ENCODE measurements around the gene DOCK2. TPM values are rescaled to one million over a fixed set of nuclear protein-coding genes. Genes with fewer than 3 reads are reported as not detected.

Gene DOCK2
- total and polyA plus RNA-seq, 2 donors (not counting 1 experiment from before 2014, with no cell fraction given) = 112 to 330 TPM

DNA sequence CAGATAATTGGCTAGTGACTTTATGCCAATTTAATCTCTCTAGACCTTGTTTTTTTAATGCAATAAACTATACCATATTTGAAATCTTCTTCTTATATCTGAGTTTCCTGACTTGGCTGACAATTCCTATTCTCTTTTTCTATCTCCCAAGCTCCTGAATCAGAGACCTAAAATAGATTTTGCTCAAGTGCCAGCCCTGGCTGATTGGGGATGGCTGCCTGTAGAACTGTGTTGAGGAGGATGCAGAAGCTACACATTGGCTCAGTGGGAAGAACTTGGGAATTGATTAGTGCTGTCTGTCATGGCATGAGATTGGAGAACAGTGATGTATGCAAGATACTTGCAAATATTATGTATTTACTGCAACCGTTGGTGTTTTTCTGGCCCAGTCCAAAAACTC, 210.4 kb downstream of the DOCK2 start:
- Mint-ChIP-seq H3K27me3 (no peaks in the 10 kb centered on the region), H3K27ac (no peak overlapping the region), H3K9me3 (ENCODE audit: insufficient read depth) (peaks cover 8% of the 10 kb centered on the region), H3K4me1 (no peaks in the 10 kb centered on the region), H3K4me3 (no peak overlapping the region)
- no peaks in the 10 kb centered on the region for H3K4me1 ChIP-seq (ENCODE audit: control insufficient read depth in 2 of 2, insufficient read depth in 2 of 2, low read length in 2 of 2)
- no peak overlapping the region for H3K4me2 ChIP-seq (replicated peaks; ENCODE audit: low read depth, low read length, poor library complexity, severe bottlenecking)
- no CpG with 5 or more reads among the region's 1 CpG for WGBS (ENCODE audit: insufficient coverage)
- ATAC-seq (ENCODE audit: low read depth) (no peak), DNase-seq (no peak)
- no peak overlapping the region for H3K9ac ChIP-seq (ENCODE audit: low read length)
- no peak overlapping the region for H2AFZ ChIP-seq (ENCODE audit: insufficient read depth, low read depth, low read length, poor library complexity, severe bottlenecking)
- peaks cover 15% of the 10 kb centered on the region for H3K79me2 ChIP-seq (ENCODE audit: control insufficient read depth, insufficient read depth, low read length)
- TF ChIP-seq, protein P1, sequence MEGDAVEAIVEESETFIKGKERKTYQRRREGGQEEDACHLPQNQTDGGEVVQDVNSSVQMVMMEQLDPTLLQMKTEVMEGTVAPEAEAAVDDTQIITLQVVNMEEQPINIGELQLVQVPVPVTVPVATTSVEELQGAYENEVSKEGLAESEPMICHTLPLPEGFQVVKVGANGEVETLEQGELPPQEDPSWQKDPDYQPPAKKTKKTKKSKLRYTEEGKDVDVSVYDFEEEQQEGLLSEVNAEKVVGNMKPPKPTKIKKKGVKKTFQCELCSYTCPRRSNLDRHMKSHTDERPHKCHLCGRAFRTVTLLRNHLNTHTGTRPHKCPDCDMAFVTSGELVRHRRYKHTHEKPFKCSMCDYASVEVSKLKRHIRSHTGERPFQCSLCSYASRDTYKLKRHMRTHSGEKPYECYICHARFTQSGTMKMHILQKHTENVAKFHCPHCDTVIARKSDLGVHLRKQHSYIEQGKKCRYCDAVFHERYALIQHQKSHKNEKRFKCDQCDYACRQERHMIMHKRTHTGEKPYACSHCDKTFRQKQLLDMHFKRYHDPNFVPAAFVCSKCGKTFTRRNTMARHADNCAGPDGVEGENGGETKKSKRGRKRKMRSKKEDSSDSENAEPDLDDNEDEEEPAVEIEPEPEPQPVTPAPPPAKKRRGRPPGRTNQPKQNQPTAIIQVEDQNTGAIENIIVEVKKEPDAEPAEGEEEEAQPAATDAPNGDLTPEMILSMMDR (IDR thresholded peaks at IDR 0.05) = no peak
- TF ChIP-seq EZH2 (IDR thresholded peaks at IDR 0.05; ENCODE audit: borderline replicate concordance, insufficient read depth, low read depth, low read length, poor library complexity, severe bottlenecking) = no peak
- H4K20me1 ChIP-seq (ENCODE audit: control insufficient read depth, insufficient read depth, low read length, poor library complexity, severe bottlenecking) = peaks cover 8% of the 10 kb centered on the region
- no peak overlapping the region for H3K27ac ChIP-seq (ENCODE audit: low read length in 2 of 2)
- POLR2A ChIA-PET = no interaction called here
- H3K36me3 ChIP-seq (replicated peaks in 1 of 2; ENCODE audit: control extremely low read depth in 1 of 2, control insufficient read depth in 1 of 2, extremely low read depth in 1 of 2, insufficient read depth in 2 of 2, low read length in 1 of 2) = peaks cover 15 to 58% of the 10 kb centered on the region in 2 experiments
- H3K27me3 ChIP-seq (replicated peaks in 1 of 4; ENCODE audit: control extremely low read depth in 1 of 4, control insufficient read depth in 3 of 4, insufficient read depth in 4 of 4, low read length in 3 of 4) = no peaks in the 10 kb centered on the region
- CTCF ChIA-PET = interaction anchor here (0.6 kb wide), 1 partner anchor 394 kb away, joined by 3 read pairs; no protein-coding TSS in a partner anchor
- intact Hi-C loops (cut with micrococcal nuclease) = no loop called here
- H3K4me3 ChIP-seq (ENCODE audit: control extremely low read depth in 1 of 5, extremely low read depth in 1 of 5, insufficient read depth in 1 of 5, low read depth in 2 of 5, low read length in 4 of 5) = no peak overlapping the region
- peaks cover 1 to 17% (median 12%) of the 10 kb centered on the region in 3 donors for H3K9me3 ChIP-seq (ENCODE audit: control extremely low read depth in 1 of 3, control insufficient read depth in 2 of 3, insufficient read depth in 1 of 3, low read length in 2 of 3)

DNA sequence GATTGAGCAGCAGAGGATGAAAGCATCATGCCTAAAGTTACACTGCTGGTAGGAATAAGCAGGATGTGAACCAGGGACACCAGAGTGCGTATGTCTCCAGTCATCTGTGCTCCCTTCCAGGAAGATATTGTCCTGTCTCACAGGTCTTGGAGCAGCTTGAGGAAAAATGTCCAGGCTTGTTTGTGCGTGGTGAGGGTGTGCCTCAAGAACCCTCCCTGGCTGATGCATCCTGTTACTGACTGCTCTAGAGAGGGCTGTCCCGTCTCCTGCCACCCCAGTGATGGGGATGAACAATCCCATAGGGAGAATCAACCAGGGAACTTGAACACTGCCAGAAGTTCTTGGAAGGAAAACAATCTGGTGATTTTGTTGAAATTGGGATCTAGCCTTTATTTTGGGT, 211.2 kb downstream of the DOCK2 start:
- WGBS (ENCODE audit: insufficient coverage) = 78% methylated on average over 3 of the region's 3 CpGs
- Histone ChIP-seq H3K9ac (ENCODE audit: low read length) (no peak overlapping the region), H3K79me2 (ENCODE audit: control insufficient read depth, insufficient read depth, low read length) (peaks cover 11% of the 10 kb centered on the region), H3K36me3 (replicated peaks in 1 of 2; ENCODE audit: control extremely low read depth in 1 of 2, control insufficient read depth in 1 of 2, extremely low read depth in 1 of 2, insufficient read depth in 2 of 2, low read length in 1 of 2) (peaks cover 11 to 61% of the 10 kb centered on the region in 2 experiments), H4K20me1 (ENCODE audit: control insufficient read depth, insufficient read depth, low read length, poor library complexity, severe bottlenecking) (peaks cover 8% of the 10 kb centered on the region), H3K4me2 (replicated peaks; ENCODE audit: low read depth, low read length, poor library complexity, severe bottlenecking) (no peak overlapping the region), H3K4me1 (ENCODE audit: control insufficient read depth in 2 of 2, insufficient read depth in 2 of 2, low read length in 2 of 2) (no peaks in the 10 kb centered on the region), H2AFZ (ENCODE audit: insufficient read depth, low read depth, low read length, poor library complexity, severe bottlenecking) (no peak overlapping the region), H3K9me3 (ENCODE audit: control extremely low read depth in 1 of 3, control insufficient read depth in 2 of 3, insufficient read depth in 1 of 3, low read length in 2 of 3) (peaks cover 1 to 18% (median 12%) of the 10 kb centered on the region in 3 donors), H3K4me3 (ENCODE audit: control extremely low read depth in 1 of 5, extremely low read depth in 1 of 5, insufficient read depth in 1 of 5, low read depth in 2 of 5, low read length in 4 of 5) (no peak overlapping the region), H3K27ac (ENCODE audit: low read length in 2 of 2) (no peak overlapping the region), H3K27me3 (replicated peaks in 1 of 4; ENCODE audit: control extremely low read depth in 1 of 4, control insufficient read depth in 3 of 4, insufficient read depth in 4 of 4, low read length in 3 of 4) (no peaks in the 10 kb centered on the region)
- intact Hi-C loops (cut with micrococcal nuclease) = no loop called here
- no peak for DNase-seq
- no peaks in the 10 kb centered on the region for H3K27me3 Mint-ChIP-seq
- POLR2A ChIA-PET = no interaction called here
- H3K4me1 Mint-ChIP-seq = no peaks in the 10 kb centered on the region
- H3K9me3 Mint-ChIP-seq (ENCODE audit: insufficient read depth) = peaks cover 10% of the 10 kb centered on the region
- no peak overlapping the region for H3K27ac Mint-ChIP-seq
- TF ChIP-seq, protein P1 (IDR thresholded peaks at IDR 0.05) = no peak
- TF ChIP-seq EZH2 (IDR thresholded peaks at IDR 0.05; ENCODE audit: borderline replicate concordance, insufficient read depth, low read depth, low read length, poor library complexity, severe bottlenecking) = no peak
- ATAC-seq (ENCODE audit: low read depth) = no peak
- no peak overlapping the region for H3K4me3 Mint-ChIP-seq
- CTCF ChIA-PET = no interaction called here
